ENCODE results near the gene PTPA.

PTPA gene

DNA sequence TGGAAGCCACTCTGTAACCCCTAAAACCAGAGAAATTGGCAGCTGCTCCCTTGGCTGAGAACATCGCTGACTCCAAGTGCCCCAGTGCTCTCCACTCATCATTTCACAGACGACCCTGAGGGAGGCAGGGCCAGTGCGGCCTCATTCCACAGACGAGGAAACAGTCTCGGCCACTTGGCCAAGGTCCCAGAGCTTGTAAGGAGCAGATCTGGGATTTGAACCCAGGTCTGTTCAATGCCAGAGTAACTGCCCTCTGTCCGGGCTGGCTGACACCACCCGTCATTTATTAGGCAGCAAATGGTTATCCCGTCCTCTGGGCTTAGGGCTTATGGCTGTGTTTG, 86.7 kb downstream of the PTPA start:
- DNase-seq (ENCODE audit: low read depth in 2 of 2) = no peak

All from stimulated activated CD8-positive, alpha-beta memory T cell treated with anti-CD3 and anti-CD28 coated beads, Interleukin-7, amount 100 ng/mL, for 1 hour (primary cell).